ENCODE results near the gene ADGRG3.

DNA sequence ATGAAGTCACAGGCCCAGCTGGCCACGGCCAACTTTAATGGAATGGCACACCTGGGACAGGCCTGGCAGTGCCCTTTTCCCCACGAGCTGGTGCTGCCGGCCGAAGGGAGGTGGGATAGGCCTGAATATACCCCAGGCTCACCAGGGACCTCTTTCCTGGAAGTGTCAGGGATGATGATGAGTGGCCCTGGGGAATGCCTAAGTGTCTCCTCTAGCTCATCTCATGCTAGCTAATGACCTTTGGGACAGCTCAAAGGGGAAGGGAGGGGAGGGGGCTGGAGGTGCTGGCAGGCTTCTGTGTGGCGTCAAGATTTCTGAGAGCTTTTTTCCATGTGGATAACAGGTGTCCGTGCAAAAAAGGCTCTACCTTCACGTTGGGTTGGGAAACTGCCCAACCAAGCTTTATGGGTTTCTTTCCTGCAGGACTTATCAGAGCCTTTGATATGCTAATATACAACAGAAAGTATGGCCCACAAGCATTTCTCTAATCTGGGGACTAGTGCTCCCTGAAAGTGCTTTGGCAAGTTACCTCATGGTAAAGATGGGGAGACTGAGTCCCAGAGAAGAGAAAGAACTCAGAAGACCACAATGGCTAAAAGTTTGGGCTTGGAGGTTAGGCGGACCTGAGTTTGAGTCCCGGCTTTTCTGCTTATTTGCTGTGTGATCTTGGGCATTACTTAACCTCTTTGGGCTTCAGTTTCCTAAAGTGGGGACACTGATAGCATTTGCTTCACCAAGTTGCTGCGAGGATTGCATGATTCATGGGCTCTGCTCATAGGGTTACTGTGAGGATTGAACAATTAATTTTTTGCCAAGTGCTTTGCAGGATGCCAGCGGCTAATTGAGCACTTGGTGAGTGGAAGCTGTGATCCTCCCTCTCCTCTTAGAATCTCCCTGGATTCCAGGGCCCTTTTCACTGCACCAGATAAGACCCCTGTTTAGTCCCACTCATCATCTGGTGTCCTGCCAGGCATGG, 25.7 kb upstream of the ADGRG3 start:
- TF ChIP-seq, protein P1, sequence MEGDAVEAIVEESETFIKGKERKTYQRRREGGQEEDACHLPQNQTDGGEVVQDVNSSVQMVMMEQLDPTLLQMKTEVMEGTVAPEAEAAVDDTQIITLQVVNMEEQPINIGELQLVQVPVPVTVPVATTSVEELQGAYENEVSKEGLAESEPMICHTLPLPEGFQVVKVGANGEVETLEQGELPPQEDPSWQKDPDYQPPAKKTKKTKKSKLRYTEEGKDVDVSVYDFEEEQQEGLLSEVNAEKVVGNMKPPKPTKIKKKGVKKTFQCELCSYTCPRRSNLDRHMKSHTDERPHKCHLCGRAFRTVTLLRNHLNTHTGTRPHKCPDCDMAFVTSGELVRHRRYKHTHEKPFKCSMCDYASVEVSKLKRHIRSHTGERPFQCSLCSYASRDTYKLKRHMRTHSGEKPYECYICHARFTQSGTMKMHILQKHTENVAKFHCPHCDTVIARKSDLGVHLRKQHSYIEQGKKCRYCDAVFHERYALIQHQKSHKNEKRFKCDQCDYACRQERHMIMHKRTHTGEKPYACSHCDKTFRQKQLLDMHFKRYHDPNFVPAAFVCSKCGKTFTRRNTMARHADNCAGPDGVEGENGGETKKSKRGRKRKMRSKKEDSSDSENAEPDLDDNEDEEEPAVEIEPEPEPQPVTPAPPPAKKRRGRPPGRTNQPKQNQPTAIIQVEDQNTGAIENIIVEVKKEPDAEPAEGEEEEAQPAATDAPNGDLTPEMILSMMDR (IDR thresholded peaks at IDR 0.05; ENCODE audit: insufficient read depth, low read length): no peak
- no peak for TF ChIP-seq GABPA (IDR thresholded peaks at IDR 0.05; ENCODE audit: low read depth)
